SK-N-SH (cell line): ENCODE results near the gene MADCAM1. TPM values are rescaled to one million over a fixed set of nuclear protein-coding genes. Genes with fewer than 3 reads are reported as not detected.

Experiments used
- CTCF ChIA-PET: fragments of 300-600, 350-600 bp; formaldehyde crosslinking; extraction: SDS; loops from one replicate; lab custom pipeline; 2021; lab: Yijun Ruan, JAX
- POLR2A ChIA-PET: fragments of 350-600 bp; sonication (Branson Sonifier 250); formaldehyde crosslinking; extraction: SDS; loops from one replicate; lab custom pipeline; 2020; ENCODE audit warnings: antibody characterized with exemption, inconsistent platforms; lab: Yijun Ruan, JAX
- DNase-seq: peaks from one replicate; pipeline ENCODE4 v3.0.0; 2012
- H2AFZ ChIP-seq: fragments of 200-600 bp; sonication (generic); 2 replicates; pipeline ENCODE4 v1.8.1; 2016; ENCODE audit warnings: antibody characterized with exemption, mild to moderate bottlenecking, low read depth
- H3F3A ChIP-seq: fragments of 200-600 bp; sonication (generic); replicated peaks from 2 replicates; pipeline ENCODE3; 2016; ENCODE audit warnings: antibody characterized with exemption, mild to moderate bottlenecking; ENCODE audit not compliant: insufficient read depth
- H3K27ac ChIP-seq, 2 experiments: fragments of 200-500 bp in 1 of 2; fragments of 200-600 bp in 1 of 2; sonication (Bioruptor generic) in 1 of 2; sonication (generic), shearing (Covaris generic) in 1 of 2; 2 replicates each; pipeline versions ENCODE4 v1.5.1 to v1.6.1; 2014 to 2016; ENCODE audit warnings: low read depth in 2 of 2, inconsistent platforms in 1 of 2, low read length in 1 of 2, mild to moderate bottlenecking in 1 of 2, mixed read lengths in 1 of 2
- H3K27me3 ChIP-seq: fragments of 200-600 bp; sonication (generic), shearing (Covaris generic); 2 replicates; pipeline ENCODE4 v1.6.1; 2016; ENCODE audit warnings: mixed run types; ENCODE audit not compliant: insufficient read depth
- H3K36me3 ChIP-seq, 2 experiments: fragments of 200-500 bp in 1 of 2; fragments of 200-600 bp in 1 of 2; sonication (Bioruptor generic) in 1 of 2; sonication (generic) in 1 of 2; replicated peaks in 1 of 2; 2 replicates each; pipeline versions ENCODE3 to v1.5.1; 2014 to 2016; ENCODE audit warnings: low read length in 1 of 2, mild to moderate bottlenecking in 1 of 2; ENCODE audit not compliant: insufficient read depth in 2 of 2, control insufficient read depth in 1 of 2
- H3K4me1 ChIP-seq, 2 experiments: fragments of 200-500 bp in 1 of 2; fragments of 200-600 bp in 1 of 2; sonication (Bioruptor generic) in 1 of 2; sonication (generic), shearing (Covaris generic) in 1 of 2; 2 replicates each; pipeline versions ENCODE4 v1.5.1 to v1.6.1; 2014 to 2016; ENCODE audit warnings: low read depth in 1 of 2, low read length in 1 of 2, mixed run types in 1 of 2; ENCODE audit not compliant: insufficient read depth in 2 of 2, control insufficient read depth in 1 of 2
- H3K4me2 ChIP-seq: fragments of 200-600 bp; sonication (generic), shearing (Covaris generic); 2 replicates; pipeline ENCODE4 v1.6.1; 2017; ENCODE audit warnings: mixed run types
- H3K4me3 ChIP-seq, 2 experiments: fragments of 200-500 bp in 1 of 2; fragments of 200-600 bp in 1 of 2; sonication (Bioruptor generic) in 1 of 2; sonication (generic), shearing (Covaris generic) in 1 of 2; 2 replicates each; pipeline versions ENCODE4 v1.5.1 to v1.8.1; 2014 to 2016; ENCODE audit warnings: low read depth in 2 of 2, inconsistent platforms in 1 of 2, low read length in 1 of 2, mild to moderate bottlenecking in 1 of 2, mixed read lengths in 1 of 2, moderate library complexity in 1 of 2
- H3K79me2 ChIP-seq: fragments of 200-600 bp; sonication (generic); 2 replicates; pipeline ENCODE4 v1.8.1; 2017; ENCODE audit warnings: mild to moderate bottlenecking; ENCODE audit not compliant: insufficient read depth
- H3K9ac ChIP-seq: fragments of 200-600 bp; sonication (generic); 2 replicates; pipeline ENCODE4 v1.6.1; 2017; ENCODE audit warnings: mixed run types
- H3K9me2 ChIP-seq: fragments of 200-600 bp; sonication (generic); 2 replicates; pipeline ENCODE4 v1.6.1; 2017; ENCODE audit warnings: mixed run types
- H3K9me3 ChIP-seq: fragments of 200-600 bp; sonication (generic); 2 replicates; pipeline ENCODE4 v1.6.1; 2017; ENCODE audit warnings: mixed run types, mild to moderate bottlenecking, moderate library complexity
- H4K20me1 ChIP-seq: fragments of 200-600 bp; sonication (generic); 2 replicates; pipeline ENCODE4 v1.6.1; 2017; ENCODE audit warnings: mild to moderate bottlenecking, mixed run types; ENCODE audit not compliant: insufficient read depth
- ELF1 ChIP-seq: IDR thresholded peaks from 2 replicates; pipeline ENCODE4 v1.4.0; 2012
- EZH2phosphoT487 ChIP-seq: fragments of 200-600 bp; sonication (generic); IDR thresholded peaks from 2 replicates; pipeline ENCODE4 v1.6.1; 2017; ENCODE audit warnings: low read depth, mixed run types, mild to moderate bottlenecking, antibody characterized with exemption, moderate library complexity, borderline replicate concordance
- FOSL2 ChIP-seq: IDR thresholded peaks from 2 replicates; pipeline ENCODE4 v1.4.0; 2012; ENCODE audit warnings: low read depth, mild to moderate bottlenecking, moderate library complexity, borderline replicate concordance
- FOXJ3 ChIP-seq: sonication (generic); formaldehyde crosslinking; IDR thresholded peaks from 2 replicates; pipeline ENCODE4 v1.5.1; 2020; ENCODE audit warnings: mild to moderate bottlenecking, missing genetic modification reagents
- FOXM1 ChIP-seq: IDR thresholded peaks from 2 replicates; pipeline ENCODE4 v1.4.0; 2012; ENCODE audit warnings: low read depth, mild to moderate bottlenecking
- GABPA ChIP-seq: IDR thresholded peaks from 2 replicates; pipeline ENCODE4 v1.4.0; 2012; ENCODE audit warnings: low read depth, mild to moderate bottlenecking
- GATA2 ChIP-seq: sonication (generic); formaldehyde crosslinking; IDR thresholded peaks from 2 replicates; pipeline ENCODE4 v1.5.0; 2020; ENCODE audit warnings: mild to moderate bottlenecking, missing genetic modification reagents
- JUND ChIP-seq: IDR thresholded peaks from 2 replicates; pipeline ENCODE4 v1.4.0; 2012
- NFIC ChIP-seq: IDR thresholded peaks from 2 replicates; pipeline ENCODE4 v1.4.0; 2012; ENCODE audit warnings: borderline replicate concordance
- NRF1 ChIP-seq: IDR thresholded peaks from 2 replicates; pipeline ENCODE4 v1.6.1; 2012; ENCODE audit warnings: low read depth, mild to moderate bottlenecking, low read length
- POLR2AphosphoS5 ChIP-seq: IDR thresholded peaks from 2 replicates; pipeline ENCODE4 v1.6.1; 2012; ENCODE audit warnings: low read depth, low read length
- RAD21 ChIP-seq: IDR thresholded peaks from 2 replicates; pipeline ENCODE4 v1.6.1; 2012; ENCODE audit warnings: mild to moderate bottlenecking, low read length
- RFX5 ChIP-seq: IDR thresholded peaks from 2 replicates; pipeline ENCODE4 v1.6.1; 2012; ENCODE audit warnings: mild to moderate bottlenecking, improper control_type of control experiment, low read length
- SIN3A ChIP-seq: IDR thresholded peaks from 2 replicates; pipeline ENCODE4 v1.6.1; 2012; ENCODE audit warnings: low read depth, mild to moderate bottlenecking, low read length, moderate library complexity, borderline replicate concordance
- SMC3 ChIP-seq: IDR thresholded peaks from 2 replicates; pipeline ENCODE4 v1.6.1; 2012; ENCODE audit warnings: low read depth, low read length, improper control_type of control experiment
- TCF12 ChIP-seq: IDR thresholded peaks from 2 replicates; pipeline ENCODE4 v1.4.0; 2012
- TEAD4 ChIP-seq: IDR thresholded peaks from 2 replicates; pipeline ENCODE4 v1.4.0; 2012; ENCODE audit warnings: mild to moderate bottlenecking, borderline replicate concordance; ENCODE audit not compliant: insufficient read depth
- WGBS: methylation state at CpG from one replicate; pipeline ENCODE4 v1.1.6; 2017; ENCODE audit warnings: low lambda C conversion rate; 5-methylcytosine and 5-hydroxymethylcytosine counted together
- polyA plus RNA-seq, 3 experiments: library from polyadenylated mRNA; depleted of rRNA; stranded (reverse); fragments of >200 nt; gene quantifications; 2 replicates each; pipeline ENCODE4 v1.2.3, GENCODE V29; 2012
- TF ChIP-seq, protein P1 (sequence below): fragments of 200-600 bp; sonication (generic); IDR thresholded peaks from 2 replicates; pipeline ENCODE4 v1.6.1; 2017; ENCODE audit warnings: antibody characterized with exemption, mild to moderate bottlenecking, moderate library complexity
- TF ChIP-seq, protein P2 (sequence below): IDR thresholded peaks from 2 replicates; pipeline ENCODE4 v1.4.0; 2012; ENCODE audit warnings: low read depth, borderline replicate concordance
- TF ChIP-seq, protein P3 (sequence below): IDR thresholded peaks from 2 replicates; pipeline ENCODE4; 2012

Gene MADCAM1
- polyA plus RNA-seq, 1 of the 3 experiments (the other 2 are of a cell fraction), result 0.81 TPM

DNA sequence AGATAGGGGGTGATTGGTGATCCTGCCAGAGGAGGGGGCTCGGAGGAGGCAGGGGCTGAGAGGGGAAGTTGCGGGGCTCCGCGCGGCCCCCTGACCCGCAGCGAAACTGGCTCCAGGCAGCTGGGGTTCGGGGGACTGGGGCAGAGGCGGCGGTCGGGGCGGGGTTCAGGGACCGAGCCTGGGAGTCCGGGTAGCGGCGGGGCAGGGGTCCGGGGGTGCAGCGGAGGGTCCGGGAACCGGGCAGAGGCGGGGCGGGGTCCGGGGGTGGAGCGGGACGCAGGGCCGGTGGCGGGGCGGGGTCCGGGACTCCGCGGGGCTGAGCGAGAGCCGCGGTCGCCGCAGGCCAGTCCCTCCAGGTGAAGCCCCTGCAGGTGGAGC, 1.2 kb downstream of the MADCAM1 start:
- Histone ChIP-seq H3K4me2 (no peak overlapping the region), H2AFZ (no peak overlapping the region), H3K27ac (no peak overlapping the region), H3F3A (peaks cover 3% of the 10 kb centered on the region), H3K9me3 (no peaks in the 10 kb centered on the region), H3K4me3 (no peak overlapping the region), H3K27me3 (peaks cover 6% of the 10 kb centered on the region; the same call in 1 of the 2 replicates), H3K9me2 (no peaks in the 10 kb centered on the region), H3K9ac (no peak overlapping the region), H3K4me1 (no peaks in the 10 kb centered on the region; a peak in 1 of 4 replicates), H4K20me1 (no peaks in the 10 kb centered on the region), H3K79me2 (no peaks in the 10 kb centered on the region), H3K36me3 (no peaks in the 10 kb centered on the region)
- WGBS, result 4% methylated on average over 7 of the region's 36 CpGs
- POLR2A ChIA-PET, result no interaction called here
- CTCF ChIA-PET, result interaction anchor here (1.0 to 2.2 kb wide), 3 partner anchors 9 to 113 kb away, joined by 4 to 23 read pairs (median 6); partner anchors contain the start of gene TPGS1
- DNase-seq, result peak; percentile 53
- TF ChIP-seq FOSL2 (no peak), JUND (no peak), RFX5 (no peak)

DNA sequence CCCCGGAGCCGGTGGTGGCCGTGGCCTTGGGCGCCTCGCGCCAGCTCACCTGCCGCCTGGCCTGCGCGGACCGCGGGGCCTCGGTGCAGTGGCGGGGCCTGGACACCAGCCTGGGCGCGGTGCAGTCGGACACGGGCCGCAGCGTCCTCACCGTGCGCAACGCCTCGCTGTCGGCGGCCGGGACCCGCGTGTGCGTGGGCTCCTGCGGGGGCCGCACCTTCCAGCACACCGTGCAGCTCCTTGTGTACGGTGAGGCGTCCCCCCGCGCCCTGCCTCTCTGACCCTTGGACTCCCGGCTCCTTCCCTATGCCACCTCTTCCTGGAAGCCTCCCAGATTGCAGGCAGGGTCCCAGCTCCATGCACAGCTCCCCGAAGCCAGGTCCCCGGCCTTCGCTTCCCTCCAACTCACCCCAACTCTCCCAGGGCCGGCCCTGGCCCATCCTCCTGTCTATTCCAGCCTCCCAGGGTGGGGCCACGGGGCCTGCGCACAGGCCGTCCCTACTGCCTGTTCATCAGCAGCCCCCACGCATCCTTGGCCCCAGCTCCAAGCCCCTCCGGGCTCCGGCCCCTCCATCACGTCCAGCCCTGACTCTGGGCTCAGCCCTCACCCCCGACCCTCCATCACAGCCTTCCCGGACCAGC, 1.7 kb downstream of the MADCAM1 start:
- TF ChIP-seq FOXJ3 (CRISPR knock-in tag) (no peak), NRF1 (no peak), RFX5 (no peak), SIN3A (no peak), POLR2AphosphoS5 (no peak), RAD21 (no peak)
- TF ChIP-seq, protein P1, sequence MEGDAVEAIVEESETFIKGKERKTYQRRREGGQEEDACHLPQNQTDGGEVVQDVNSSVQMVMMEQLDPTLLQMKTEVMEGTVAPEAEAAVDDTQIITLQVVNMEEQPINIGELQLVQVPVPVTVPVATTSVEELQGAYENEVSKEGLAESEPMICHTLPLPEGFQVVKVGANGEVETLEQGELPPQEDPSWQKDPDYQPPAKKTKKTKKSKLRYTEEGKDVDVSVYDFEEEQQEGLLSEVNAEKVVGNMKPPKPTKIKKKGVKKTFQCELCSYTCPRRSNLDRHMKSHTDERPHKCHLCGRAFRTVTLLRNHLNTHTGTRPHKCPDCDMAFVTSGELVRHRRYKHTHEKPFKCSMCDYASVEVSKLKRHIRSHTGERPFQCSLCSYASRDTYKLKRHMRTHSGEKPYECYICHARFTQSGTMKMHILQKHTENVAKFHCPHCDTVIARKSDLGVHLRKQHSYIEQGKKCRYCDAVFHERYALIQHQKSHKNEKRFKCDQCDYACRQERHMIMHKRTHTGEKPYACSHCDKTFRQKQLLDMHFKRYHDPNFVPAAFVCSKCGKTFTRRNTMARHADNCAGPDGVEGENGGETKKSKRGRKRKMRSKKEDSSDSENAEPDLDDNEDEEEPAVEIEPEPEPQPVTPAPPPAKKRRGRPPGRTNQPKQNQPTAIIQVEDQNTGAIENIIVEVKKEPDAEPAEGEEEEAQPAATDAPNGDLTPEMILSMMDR, result no peak
- TF ChIP-seq, all 33 proteins: peak for 0
- H3K9ac ChIP-seq, result no peak overlapping the region
- peak; percentile 53 for DNase-seq

DNA sequence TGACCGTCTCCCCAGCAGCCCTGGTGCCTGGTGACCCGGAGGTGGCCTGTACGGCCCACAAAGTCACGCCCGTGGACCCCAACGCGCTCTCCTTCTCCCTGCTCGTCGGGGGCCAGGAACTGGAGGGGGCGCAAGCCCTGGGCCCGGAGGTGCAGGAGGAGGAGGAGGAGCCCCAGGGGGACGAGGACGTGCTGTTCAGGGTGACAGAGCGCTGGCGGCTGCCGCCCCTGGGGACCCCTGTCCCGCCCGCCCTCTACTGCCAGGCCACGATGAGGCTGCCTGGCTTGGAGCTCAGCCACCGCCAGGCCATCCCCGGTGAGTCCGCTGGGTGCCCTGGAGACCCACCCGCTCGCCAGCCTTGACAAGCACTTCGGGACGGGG, 2.2 kb downstream of the MADCAM1 start:
- POLR2A ChIA-PET, result no interaction called here
- H2AFZ ChIP-seq, result no peak overlapping the region
- WGBS, result 20% methylated on average over 5 of the region's 26 CpGs
- TF ChIP-seq EZH2phosphoT487 (no peak), RFX5 (no peak), FOXM1 (no peak), GATA2 (CRISPR knock-in tag) (no peak), SMC3 (no peak), SIN3A (no peak), NFIC (no peak), GABPA (no peak), TCF12 (no peak), ELF1 (no peak), TEAD4 (no peak)
- TF ChIP-seq, protein P2, sequence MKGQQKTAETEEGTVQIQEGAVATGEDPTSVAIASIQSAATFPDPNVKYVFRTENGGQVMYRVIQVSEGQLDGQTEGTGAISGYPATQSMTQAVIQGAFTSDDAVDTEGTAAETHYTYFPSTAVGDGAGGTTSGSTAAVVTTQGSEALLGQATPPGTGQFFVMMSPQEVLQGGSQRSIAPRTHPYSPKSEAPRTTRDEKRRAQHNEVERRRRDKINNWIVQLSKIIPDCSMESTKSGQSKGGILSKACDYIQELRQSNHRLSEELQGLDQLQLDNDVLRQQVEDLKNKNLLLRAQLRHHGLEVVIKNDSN, result no peak
- TF ChIP-seq, protein P3, sequence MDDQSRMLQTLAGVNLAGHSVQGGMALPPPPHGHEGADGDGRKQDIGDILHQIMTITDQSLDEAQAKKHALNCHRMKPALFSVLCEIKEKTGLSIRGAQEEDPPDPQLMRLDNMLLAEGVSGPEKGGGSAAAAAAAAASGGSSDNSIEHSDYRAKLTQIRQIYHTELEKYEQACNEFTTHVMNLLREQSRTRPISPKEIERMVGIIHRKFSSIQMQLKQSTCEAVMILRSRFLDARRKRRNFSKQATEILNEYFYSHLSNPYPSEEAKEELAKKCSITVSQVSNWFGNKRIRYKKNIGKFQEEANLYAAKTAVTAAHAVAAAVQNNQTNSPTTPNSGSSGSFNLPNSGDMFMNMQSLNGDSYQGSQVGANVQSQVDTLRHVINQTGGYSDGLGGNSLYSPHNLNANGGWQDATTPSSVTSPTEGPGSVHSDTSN, result no peak

More for the DNA sequence above, 1.7 kb downstream of the MADCAM1 start:
- ChIA-PET CTCF (interaction anchor here (1.0 to 2.2 kb wide), 3 partner anchors 9 to 114 kb away, joined by 4 to 23 read pairs (median 6); partner anchors contain the start of gene TPGS1), POLR2A (no interaction called here)
- no peaks in the 10 kb centered on the region for H3K9me2 ChIP-seq
- 30% methylated on average over 18 of the region's 50 CpGs for WGBS
- H3K4me3 ChIP-seq, result no peak overlapping the region; a peak in 1 of 4 replicates
- no peaks in the 10 kb centered on the region for H3K36me3 ChIP-seq
- no peak overlapping the region for H2AFZ ChIP-seq
- H4K20me1 ChIP-seq, result no peaks in the 10 kb centered on the region
- peaks cover 6% of the 10 kb centered on the region; the same call in 1 of the 2 replicates for H3K27me3 ChIP-seq
- H3K4me1 ChIP-seq, result no peaks in the 10 kb centered on the region; a peak in 1 of 4 replicates
- no peaks in the 10 kb centered on the region for H3K9me3 ChIP-seq
- H3K79me2 ChIP-seq, result no peaks in the 10 kb centered on the region
- no peak overlapping the region for H3K4me2 ChIP-seq
- H3K27ac ChIP-seq, result no peak overlapping the region
- peaks cover 3% of the 10 kb centered on the region for H3F3A ChIP-seq

More for the DNA sequence above, 2.2 kb downstream of the MADCAM1 start:
- Histone ChIP-seq H3F3A (peaks cover 3% of the 10 kb centered on the region), H4K20me1 (no peaks in the 10 kb centered on the region), H3K9me2 (no peaks in the 10 kb centered on the region), H3K9ac (no peak overlapping the region), H3K36me3 (no peaks in the 10 kb centered on the region), H3K4me3 (no peak overlapping the region), H3K27ac (no peak overlapping the region), H3K4me1 (no peaks in the 10 kb centered on the region; a peak in 1 of 4 replicates), H3K27me3 (peaks cover 6% of the 10 kb centered on the region; the same call in 1 of the 2 replicates), H3K9me3 (no peaks in the 10 kb centered on the region), H3K4me2 (no peak overlapping the region), H3K79me2 (no peaks in the 10 kb centered on the region)
- CTCF ChIA-PET, result interaction anchor here (1.0 to 2.2 kb wide), 3 partner anchors 8 to 114 kb away, joined by 4 to 23 read pairs (median 6); partner anchors contain the start of gene TPGS1
- peak; percentile 66 for DNase-seq
